ENCODE data around the gene CCDC81. TPM values are rescaled to one million over a fixed set of nuclear protein-coding genes. Genes with fewer than 3 reads are reported as not detected.

Gene CCDC81
- total and polyA plus RNA-seq, 2 of the 13 experiments (the other 11 are each of a cell fraction or from before 2014, with no cell fraction given) = 0.15 to 0.22 TPM

DNA sequence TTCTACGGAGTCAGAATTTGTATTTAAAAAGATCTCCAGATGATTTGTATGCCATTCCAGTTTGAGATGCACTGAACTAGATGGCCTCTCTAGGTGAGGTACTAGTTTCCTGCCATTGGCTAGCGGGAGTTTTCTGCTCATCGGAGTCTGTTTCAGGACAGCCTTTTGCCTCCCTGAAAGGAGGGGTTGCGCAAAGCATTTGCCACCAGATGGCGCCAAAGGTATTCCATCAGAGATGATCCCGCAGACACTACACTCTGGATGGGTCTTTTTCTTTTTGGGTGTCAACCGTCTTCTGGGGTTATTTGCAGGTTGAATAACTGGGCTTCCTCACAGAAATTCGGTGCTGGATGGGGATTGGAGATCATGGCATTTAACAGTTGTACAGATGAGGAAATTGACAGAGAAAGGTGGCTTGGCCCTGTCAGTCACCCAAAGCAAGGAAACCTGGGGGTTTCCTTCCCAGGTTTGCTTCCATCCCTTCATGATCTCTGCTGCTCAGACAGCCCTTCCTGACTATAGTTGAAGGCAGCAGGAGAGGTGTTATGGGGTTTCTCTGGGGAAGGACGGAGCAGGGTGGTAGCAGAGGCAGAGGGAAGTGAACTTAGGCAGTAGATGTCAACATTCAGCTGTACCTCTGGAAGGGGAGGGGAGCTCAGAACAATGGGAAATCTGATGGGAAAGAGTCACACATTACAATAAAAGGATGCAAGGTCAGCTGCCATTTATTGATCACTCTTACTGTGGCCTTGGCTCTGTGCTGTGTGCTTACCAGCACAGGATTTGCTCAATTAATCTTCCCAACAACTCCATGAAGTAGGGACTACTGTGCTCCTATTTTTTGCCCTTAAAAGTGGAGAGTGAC is 81.6 kb downstream of the CCDC81 start (continued):
- TF ChIP-seq, protein P1, sequence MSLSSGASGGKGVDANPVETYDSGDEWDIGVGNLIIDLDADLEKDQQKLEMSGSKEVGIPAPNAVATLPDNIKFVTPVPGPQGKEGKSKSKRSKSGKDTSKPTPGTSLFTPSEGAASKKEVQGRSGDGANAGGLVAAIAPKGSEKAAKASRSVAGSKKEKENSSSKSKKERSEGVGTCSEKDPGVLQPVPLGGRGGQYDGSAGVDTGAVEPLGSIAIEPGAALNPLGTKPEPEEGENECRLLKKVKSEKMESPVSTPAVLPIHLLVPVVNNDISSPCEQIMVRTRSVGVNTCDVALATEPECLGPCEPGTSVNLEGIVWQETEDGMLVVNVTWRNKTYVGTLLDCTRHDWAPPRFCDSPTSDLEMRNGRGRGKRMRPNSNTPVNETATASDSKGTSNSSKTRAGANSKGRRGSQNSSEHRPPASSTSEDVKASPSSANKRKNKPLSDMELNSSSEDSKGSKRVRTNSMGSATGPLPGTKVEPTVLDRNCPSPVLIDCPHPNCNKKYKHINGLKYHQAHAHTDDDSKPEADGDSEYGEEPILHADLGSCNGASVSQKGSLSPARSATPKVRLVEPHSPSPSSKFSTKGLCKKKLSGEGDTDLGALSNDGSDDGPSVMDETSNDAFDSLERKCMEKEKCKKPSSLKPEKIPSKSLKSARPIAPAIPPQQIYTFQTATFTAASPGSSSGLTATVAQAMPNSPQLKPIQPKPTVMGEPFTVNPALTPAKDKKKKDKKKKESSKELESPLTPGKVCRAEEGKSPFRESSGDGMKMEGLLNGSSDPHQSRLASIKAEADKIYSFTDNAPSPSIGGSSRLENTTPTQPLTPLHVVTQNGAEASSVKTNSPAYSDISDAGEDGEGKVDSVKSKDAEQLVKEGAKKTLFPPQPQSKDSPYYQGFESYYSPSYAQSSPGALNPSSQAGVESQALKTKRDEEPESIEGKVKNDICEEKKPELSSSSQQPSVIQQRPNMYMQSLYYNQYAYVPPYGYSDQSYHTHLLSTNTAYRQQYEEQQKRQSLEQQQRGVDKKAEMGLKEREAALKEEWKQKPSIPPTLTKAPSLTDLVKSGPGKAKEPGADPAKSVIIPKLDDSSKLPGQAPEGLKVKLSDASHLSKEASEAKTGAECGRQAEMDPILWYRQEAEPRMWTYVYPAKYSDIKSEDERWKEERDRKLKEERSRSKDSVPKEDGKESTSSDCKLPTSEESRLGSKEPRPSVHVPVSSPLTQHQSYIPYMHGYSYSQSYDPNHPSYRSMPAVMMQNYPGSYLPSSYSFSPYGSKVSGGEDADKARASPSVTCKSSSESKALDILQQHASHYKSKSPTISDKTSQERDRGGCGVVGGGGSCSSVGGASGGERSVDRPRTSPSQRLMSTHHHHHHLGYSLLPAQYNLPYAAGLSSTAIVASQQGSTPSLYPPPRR (CRISPR knock-in tag; IDR thresholded peaks at IDR 0.05; ENCODE audit: borderline replicate concordance) = no peak
- TF ChIP-seq NFATC3 (CRISPR knock-in tag; IDR thresholded peaks at IDR 0.05) = no peak
- TF ChIP-seq HES4 (CRISPR knock-in tag; IDR thresholded peaks at IDR 0.05; ENCODE audit: borderline replicate concordance) = no peak
- no peak for TF ChIP-seq ZNF546 (CRISPR knock-in tag; conservative IDR thresholded peaks at IDR 0.05)
- TF ChIP-seq, protein P2, sequence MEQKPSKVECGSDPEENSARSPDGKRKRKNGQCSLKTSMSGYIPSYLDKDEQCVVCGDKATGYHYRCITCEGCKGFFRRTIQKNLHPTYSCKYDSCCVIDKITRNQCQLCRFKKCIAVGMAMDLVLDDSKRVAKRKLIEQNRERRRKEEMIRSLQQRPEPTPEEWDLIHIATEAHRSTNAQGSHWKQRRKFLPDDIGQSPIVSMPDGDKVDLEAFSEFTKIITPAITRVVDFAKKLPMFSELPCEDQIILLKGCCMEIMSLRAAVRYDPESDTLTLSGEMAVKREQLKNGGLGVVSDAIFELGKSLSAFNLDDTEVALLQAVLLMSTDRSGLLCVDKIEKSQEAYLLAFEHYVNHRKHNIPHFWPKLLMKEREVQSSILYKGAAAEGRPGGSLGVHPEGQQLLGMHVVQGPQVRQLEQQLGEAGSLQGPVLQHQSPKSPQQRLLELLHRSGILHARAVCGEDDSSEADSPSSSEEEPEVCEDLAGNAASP (CRISPR knock-in tag; IDR thresholded peaks at IDR 0.05; ENCODE audit: borderline replicate concordance) = no peak
- TF ChIP-seq ZNF570 (CRISPR knock-in tag; IDR thresholded peaks at IDR 0.05; ENCODE audit: borderline replicate concordance) = no peak
- TF ChIP-seq, protein P3, sequence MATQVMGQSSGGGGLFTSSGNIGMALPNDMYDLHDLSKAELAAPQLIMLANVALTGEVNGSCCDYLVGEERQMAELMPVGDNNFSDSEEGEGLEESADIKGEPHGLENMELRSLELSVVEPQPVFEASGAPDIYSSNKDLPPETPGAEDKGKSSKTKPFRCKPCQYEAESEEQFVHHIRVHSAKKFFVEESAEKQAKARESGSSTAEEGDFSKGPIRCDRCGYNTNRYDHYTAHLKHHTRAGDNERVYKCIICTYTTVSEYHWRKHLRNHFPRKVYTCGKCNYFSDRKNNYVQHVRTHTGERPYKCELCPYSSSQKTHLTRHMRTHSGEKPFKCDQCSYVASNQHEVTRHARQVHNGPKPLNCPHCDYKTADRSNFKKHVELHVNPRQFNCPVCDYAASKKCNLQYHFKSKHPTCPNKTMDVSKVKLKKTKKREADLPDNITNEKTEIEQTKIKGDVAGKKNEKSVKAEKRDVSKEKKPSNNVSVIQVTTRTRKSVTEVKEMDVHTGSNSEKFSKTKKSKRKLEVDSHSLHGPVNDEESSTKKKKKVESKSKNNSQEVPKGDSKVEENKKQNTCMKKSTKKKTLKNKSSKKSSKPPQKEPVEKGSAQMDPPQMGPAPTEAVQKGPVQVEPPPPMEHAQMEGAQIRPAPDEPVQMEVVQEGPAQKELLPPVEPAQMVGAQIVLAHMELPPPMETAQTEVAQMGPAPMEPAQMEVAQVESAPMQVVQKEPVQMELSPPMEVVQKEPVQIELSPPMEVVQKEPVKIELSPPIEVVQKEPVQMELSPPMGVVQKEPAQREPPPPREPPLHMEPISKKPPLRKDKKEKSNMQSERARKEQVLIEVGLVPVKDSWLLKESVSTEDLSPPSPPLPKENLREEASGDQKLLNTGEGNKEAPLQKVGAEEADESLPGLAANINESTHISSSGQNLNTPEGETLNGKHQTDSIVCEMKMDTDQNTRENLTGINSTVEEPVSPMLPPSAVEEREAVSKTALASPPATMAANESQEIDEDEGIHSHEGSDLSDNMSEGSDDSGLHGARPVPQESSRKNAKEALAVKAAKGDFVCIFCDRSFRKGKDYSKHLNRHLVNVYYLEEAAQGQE (IDR thresholded peaks at IDR 0.05; ENCODE audit: borderline replicate concordance in 1 of 2, low read depth in 1 of 2, low read length in 2 of 2) = no peak
- TF ChIP-seq, protein P4, sequence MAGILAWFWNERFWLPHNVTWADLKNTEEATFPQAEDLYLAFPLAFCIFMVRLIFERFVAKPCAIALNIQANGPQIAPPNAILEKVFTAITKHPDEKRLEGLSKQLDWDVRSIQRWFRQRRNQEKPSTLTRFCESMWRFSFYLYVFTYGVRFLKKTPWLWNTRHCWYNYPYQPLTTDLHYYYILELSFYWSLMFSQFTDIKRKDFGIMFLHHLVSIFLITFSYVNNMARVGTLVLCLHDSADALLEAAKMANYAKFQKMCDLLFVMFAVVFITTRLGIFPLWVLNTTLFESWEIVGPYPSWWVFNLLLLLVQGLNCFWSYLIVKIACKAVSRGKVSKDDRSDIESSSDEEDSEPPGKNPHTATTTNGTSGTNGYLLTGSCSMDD (CRISPR knock-in tag; IDR thresholded peaks at IDR 0.05) = no peak
- TF ChIP-seq AKNA (CRISPR knock-in tag; IDR thresholded peaks at IDR 0.05; ENCODE audit: borderline replicate concordance) = no peak
- no peak for TF ChIP-seq HNRNPH1 (optimal IDR thresholded peaks at IDR 0.05; ENCODE audit: low read depth, low read length)
